Tibial nerve (tissue), 4 donors: ENCODE results near the gene TUB. TPM values are rescaled to one million over a fixed set of nuclear protein-coding genes. Genes with fewer than 3 reads are reported as not detected.

Experiments used
- DNase-seq, 2 donors: peaks; one replicate each; pipeline ENCODE4 v3.0.0-alpha.2; 2019; ENCODE audit warnings: low spot score in 2 of 2
- H3K27ac ChIP-seq, 4 donors: fragments of 200-600 bp; sonication (generic) in 3 of 4; one replicate each; pipeline ENCODE4 v1.5.1; 2017 to 2019; ENCODE audit warnings: mild to moderate bottlenecking in 1 of 4
- H3K27me3 ChIP-seq, 2 donors: fragments of 200-600 bp; sonication (generic) in 1 of 2; one replicate each; pipeline versions ENCODE4 v1.5.1 to v1.6.0; 2017 to 2019
- H3K36me3 ChIP-seq, 3 donors: fragments of 200-600 bp; sonication (generic); one replicate each; pipeline ENCODE4 v1.5.1; 2018 to 2019
- H3K4me1 ChIP-seq, 4 donors: fragments of 200-600 bp; sonication (generic) in 3 of 4; one replicate each; pipeline ENCODE4 v1.5.1; 2017 to 2019
- H3K4me3 ChIP-seq, 4 donors: fragments of 200-600 bp; sonication (generic) in 3 of 4; one replicate each; pipeline ENCODE4 v1.5.1; 2017 to 2019; ENCODE audit warnings: mild to moderate bottlenecking in 1 of 4, moderate library complexity in 1 of 4
- H3K9me3 ChIP-seq, 4 donors: fragments of 200-600 bp; sonication (generic) in 3 of 4; one replicate each; pipeline ENCODE4 v1.5.1; 2017 to 2019
- CTCF ChIP-seq, 5 experiments: fragments of 200-600 bp in 3 of 5; fragments of 450-650 bp in 2 of 5; sonication (generic) in 3 of 5; IDR thresholded peaks; one replicate each; pipeline ENCODE4 v1.5.1; 2016 to 2019; ENCODE audit warnings: antibody characterized with exemption in 5 of 5, mild to moderate bottlenecking in 3 of 5, moderate library complexity in 2 of 5
- EP300 ChIP-seq, 2 donors: sonication (generic); formaldehyde crosslinking; IDR thresholded peaks; one replicate each; pipeline ENCODE4 v1.6.1; 2017; ENCODE audit warnings: antibody characterized with exemption in 2 of 2, mild to moderate bottlenecking in 1 of 2
- POLR2A ChIP-seq, 2 donors: fragments of 450-650 bp; IDR thresholded peaks; one replicate each; pipeline ENCODE4 v1.6.1; 2017; ENCODE audit warnings: antibody characterized with exemption in 2 of 2, mild to moderate bottlenecking in 2 of 2, moderate library complexity in 2 of 2
- WGBS, 2 donors: methylation state at CpG; one replicate each; pipeline ENCODE4 v1.1.5; 2018; 5-methylcytosine and 5-hydroxymethylcytosine counted together
- total RNA-seq, 4 donors: library from RNA; depleted of rRNA; stranded (reverse); fragments of >200 nt; gene quantifications; one replicate each; pipeline ENCODE4 v1.1.0, GENCODE V29; 2016

TUB gene
- total RNA-seq, 4 donors from 2014 or later = 9.3 to 14.5 (median 12.5) TPM

DNA sequence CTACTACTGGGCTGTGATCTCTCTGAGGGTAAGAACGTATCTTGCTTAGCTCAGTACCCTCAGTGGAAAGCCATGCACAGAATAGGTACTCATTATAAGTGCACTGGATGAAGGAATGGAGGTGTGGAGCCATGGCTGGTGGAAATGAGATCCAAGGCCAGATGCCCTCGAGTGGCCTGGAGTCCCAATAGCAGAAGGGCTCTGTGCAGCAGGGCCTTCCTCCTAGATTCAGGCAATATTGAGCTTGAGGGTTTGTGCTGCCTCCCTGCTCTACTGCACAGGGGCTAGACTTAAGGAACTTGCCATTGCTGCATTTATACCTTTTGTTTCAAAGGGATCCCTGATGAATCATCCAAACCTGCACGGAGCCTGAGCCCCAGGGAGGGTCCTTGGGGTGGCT is 33.6 kb upstream of the TUB start:
- Histone ChIP-seq H3K27me3 (no peaks in the 10 kb centered on the region), H3K4me1 (no peaks in the 10 kb centered on the region), H3K9me3 (no peaks in the 10 kb centered on the region), H3K36me3 (no peaks in the 10 kb centered on the region), H3K4me3 (no peak overlapping the region), H3K27ac (no peak overlapping the region)
- DNase-seq = no peak
- TF ChIP-seq EP300 (IDR thresholded peaks at IDR 0.05) = no peak
- no peak for TF ChIP-seq CTCF (IDR thresholded peaks at IDR 0.05)
- TF ChIP-seq POLR2A (IDR thresholded peaks at IDR 0.05) = no peak
- 81 to 82% methylated on average over 3 of the region's 3 CpGs for WGBS, 2 donors

GRCh38 chr11:8049084-8049483 is 31.9 kb upstream of the TUB start:
- H3K27me3 ChIP-seq = no peaks in the 10 kb centered on the region
- TF ChIP-seq CTCF (IDR thresholded peaks at IDR 0.05) (no peak), POLR2A (IDR thresholded peaks at IDR 0.05) (no peak), EP300 (IDR thresholded peaks at IDR 0.05) (no peak)
- H3K9me3 ChIP-seq = no peaks in the 10 kb centered on the region
- H3K36me3 ChIP-seq = no peaks in the 10 kb centered on the region
- WGBS, 2 donors = 83 to 91% methylated on average over 3 of the region's 3 CpGs
- no peak overlapping the region for H3K27ac ChIP-seq
- no peak overlapping the region for H3K4me3 ChIP-seq
- no peaks in the 10 kb centered on the region for H3K4me1 ChIP-seq
- DNase-seq = no peak

GRCh38 chr11:8055091-8055835 is 25.7 kb upstream of the TUB start:
- Histone ChIP-seq H3K27me3 (no peaks in the 10 kb centered on the region), H3K27ac (peak overlapping the region in 1 of 4 donors; percentile 8), H3K4me3 (no peak overlapping the region), H3K4me1 (peaks cover 0 to 23% (median 0%) of the 10 kb centered on the region in 4 donors), H3K36me3 (no peaks in the 10 kb centered on the region), H3K9me3 (no peaks in the 10 kb centered on the region)
- WGBS, 2 donors = 41 to 77% methylated on average over 5 to 7 of the region's 7 CpGs
- no peak for TF ChIP-seq POLR2A (IDR thresholded peaks at IDR 0.05)
- DNase-seq = no peak

DNA sequence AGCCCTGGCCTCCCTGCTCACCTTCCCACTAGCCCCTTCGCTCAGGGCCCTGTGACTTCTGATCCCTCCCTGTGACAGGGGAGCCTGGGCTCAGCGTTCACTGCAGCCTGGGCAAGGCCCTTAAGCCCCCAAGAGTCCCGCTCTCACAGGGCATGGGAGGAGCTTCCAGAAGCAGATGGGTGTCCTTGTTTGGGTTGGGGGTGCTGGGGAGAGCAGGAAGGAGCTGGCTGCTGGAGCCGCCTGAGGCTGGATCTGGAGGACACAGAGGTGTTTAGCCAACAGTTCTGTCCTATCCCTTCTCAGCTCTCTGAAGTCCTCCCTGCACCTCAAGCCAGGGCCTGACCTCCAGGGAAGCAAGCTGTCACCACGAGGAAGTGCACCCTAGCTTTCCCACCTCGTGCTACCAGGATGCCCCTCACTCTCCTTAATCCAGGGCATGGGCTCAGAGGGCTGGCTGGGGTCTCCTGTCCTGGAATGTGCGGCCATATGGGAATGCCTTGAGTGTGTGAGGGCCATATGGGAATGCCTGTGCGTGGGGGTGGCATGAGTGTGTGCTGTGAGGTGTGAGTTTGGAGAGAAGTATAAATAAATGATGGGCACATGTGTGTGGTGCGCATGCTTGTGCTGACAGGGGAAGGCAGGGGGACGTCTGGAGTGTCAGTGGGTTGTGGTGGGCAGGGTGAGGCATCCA is 25.0 kb upstream of the TUB start:
- no peak for TF ChIP-seq EP300 (IDR thresholded peaks at IDR 0.05)
- no peak for TF ChIP-seq POLR2A (IDR thresholded peaks at IDR 0.05)
- no peak for TF ChIP-seq CTCF (IDR thresholded peaks at IDR 0.05)
- Histone ChIP-seq H3K27ac (peak overlapping the region in 1 of 4 donors; percentile 8), H3K4me3 (no peak overlapping the region), H3K27me3 (no peaks in the 10 kb centered on the region), H3K9me3 (no peaks in the 10 kb centered on the region), H3K4me1 (peaks cover 0 to 28% (median 0%) of the 10 kb centered on the region in 4 donors), H3K36me3 (no peaks in the 10 kb centered on the region)
- 83 to 86% methylated on average over 7 of the region's 10 CpGs for WGBS, 2 donors
- DNase-seq = no peak

GRCh38 chr11:8056810-8057463 is 24.1 kb upstream of the TUB start:
- no peak overlapping the region for H3K4me3 ChIP-seq
- WGBS, 2 donors = 41 to 46% methylated on average over 12 of the region's 12 CpGs
- DNase-seq = peak; percentile 52 to 83
- H3K27ac ChIP-seq = peak overlapping the region in 1 of 4 donors; percentile 66
- no peaks in the 10 kb centered on the region for H3K27me3 ChIP-seq
- H3K4me1 ChIP-seq = peaks cover 0 to 30% (median 0%) of the 10 kb centered on the region in 4 donors
- H3K9me3 ChIP-seq = no peaks in the 10 kb centered on the region
- H3K36me3 ChIP-seq = no peaks in the 10 kb centered on the region
- TF ChIP-seq CTCF (IDR thresholded peaks at IDR 0.05) (no peak), EP300 (IDR thresholded peaks at IDR 0.05) (peak in 1 of 2 donors; percentile 83), POLR2A (IDR thresholded peaks at IDR 0.05) (no peak)
